GM19193 (cell line): ENCODE measurements around the gene DNAI2.

ENCODE experiments used
- POLR2A ChIP-seq: IDR thresholded peaks from 4 replicates; pipeline ENCODE4 v1.6.1; 2011; ENCODE audit not compliant: insufficient read depth, insufficient read length; ENCODE audit errors: extremely low read depth

The DNAI2 gene

GRCh38 chr17:74280093-74280513 is 6.1 kb downstream of the DNAI2 start:
- TF ChIP-seq POLR2A, result peak; percentile 6

GRCh38 chr17:74281799-74282198 is 7.8 kb downstream of the DNAI2 start:
- no peak for TF ChIP-seq POLR2A

- TF ChIP-seq POLR2A, result no peak
Observed at GRCh38 chr17:74282587-74283370, 8.7 kb downstream of the DNAI2 start.

GRCh38 chr17:74283371-74283673 is 9.3 kb downstream of the DNAI2 start:
- no peak for TF ChIP-seq POLR2A

- TF ChIP-seq POLR2A, result no peak
Observed at GRCh38 chr17:74287031-74287602, 13.1 kb downstream of the DNAI2 start.

GRCh38 chr17:74288785-74289184 is 14.8 kb downstream of the DNAI2 start:
- TF ChIP-seq POLR2A, result no peak

- no peak for TF ChIP-seq POLR2A
Observed at GRCh38 chr17:74289688-74290087, 15.7 kb downstream of the DNAI2 start.

- no peak for TF ChIP-seq POLR2A
Observed at GRCh38 chr17:74290340-74290739, 16.3 kb downstream of the DNAI2 start.

- TF ChIP-seq POLR2A, result no peak
Observed at GRCh38 chr17:74292495-74292894, 18.5 kb downstream of the DNAI2 start.

GRCh38 chr17:74295625-74296547 is 21.9 kb downstream of the DNAI2 start:
- TF ChIP-seq POLR2A, result no peak

- TF ChIP-seq POLR2A, result no peak
Observed at GRCh38 chr17:74296548-74296936, 22.5 kb downstream of the DNAI2 start.

GRCh38 chr17:74297941-74298340 is 23.9 kb downstream of the DNAI2 start:
- TF ChIP-seq POLR2A, result no peak

- no peak for TF ChIP-seq POLR2A
Observed at GRCh38 chr17:74298778-74299177, 24.7 kb downstream of the DNAI2 start.

GRCh38 chr17:74299226-74300009 is 25.4 kb downstream of the DNAI2 start:
- no peak for TF ChIP-seq POLR2A

- no peak for TF ChIP-seq POLR2A
Observed at GRCh38 chr17:74303305-74303704, 29.3 kb downstream of the DNAI2 start.
